HG02623 (cell line): Measurements from ENCODE around the gene USPL1.

Experiments
- ATAC-seq: cut with Tn5 transposase; IDR thresholded peaks from one replicate; pipeline ENCODE4 v1.9.1; 2021; ENCODE audit warnings: moderate library complexity; ENCODE audit not compliant: unreplicated experiment

USPL1 gene

GRCh38 chr13:30656178-30656577, 38.5 kb downstream of the USPL1 start:
- ATAC-seq = no peak

GRCh38 chr13:30659980-30660379, 42.3 kb downstream of the USPL1 start:
- ATAC-seq = no peak

- ATAC-seq = no peak
Observed at GRCh38 chr13:30660796-30661195, 43.1 kb downstream of the USPL1 start.

- ATAC-seq = no peak
Observed at GRCh38 chr13:30664689-30665275, 47.1 kb downstream of the USPL1 start.

GRCh38 chr13:30665638-30666037, 47.9 kb downstream of the USPL1 start:
- ATAC-seq = no peak

- ATAC-seq = no peak
Observed at GRCh38 chr13:30666113-30666512, 48.4 kb downstream of the USPL1 start.

GRCh38 chr13:30667014-30667413, 49.3 kb downstream of the USPL1 start:
- ATAC-seq = no peak

- no peak for ATAC-seq
Observed at GRCh38 chr13:30668312-30668711, 50.6 kb downstream of the USPL1 start.

GRCh38 chr13:30671271-30671815, 53.6 kb downstream of the USPL1 start:
- no peak for ATAC-seq

GRCh38 chr13:30673669-30674521, 56.2 kb downstream of the USPL1 start:
- ATAC-seq = peak; percentile 88

GRCh38 chr13:30675717-30676116, 58.0 kb downstream of the USPL1 start:
- ATAC-seq = no peak

GRCh38 chr13:30676672-30677071, 59.0 kb downstream of the USPL1 start:
- no peak for ATAC-seq

- ATAC-seq = no peak
Observed at GRCh38 chr13:30679483-30680330, 62.0 kb downstream of the USPL1 start.

- no peak for ATAC-seq
Observed at GRCh38 chr13:30681843-30682242, 64.1 kb downstream of the USPL1 start.

- no peak for ATAC-seq
Observed at GRCh38 chr13:30685320-30685859, 67.7 kb downstream of the USPL1 start.

- ATAC-seq = no peak
Observed at GRCh38 chr13:30685987-30686386, 68.3 kb downstream of the USPL1 start.

GRCh38 chr13:30687601-30688000, 69.9 kb downstream of the USPL1 start:
- ATAC-seq = no peak

- no peak for ATAC-seq
Observed at GRCh38 chr13:30689752-30690151, 72.0 kb downstream of the USPL1 start.

- ATAC-seq = no peak
Observed at GRCh38 chr13:30690282-30691188, 72.8 kb downstream of the USPL1 start.

GRCh38 chr13:30692113-30692512, 74.4 kb downstream of the USPL1 start:
- no peak for ATAC-seq
